Measurements from ENCODE around the gene MEGF11. TPM values are rescaled to one million over a fixed set of nuclear protein-coding genes. Genes with fewer than 3 reads are reported as not detected.

The MEGF11 gene
- total RNA-seq, 4 donors from 2014 or later = not detected

DNA sequence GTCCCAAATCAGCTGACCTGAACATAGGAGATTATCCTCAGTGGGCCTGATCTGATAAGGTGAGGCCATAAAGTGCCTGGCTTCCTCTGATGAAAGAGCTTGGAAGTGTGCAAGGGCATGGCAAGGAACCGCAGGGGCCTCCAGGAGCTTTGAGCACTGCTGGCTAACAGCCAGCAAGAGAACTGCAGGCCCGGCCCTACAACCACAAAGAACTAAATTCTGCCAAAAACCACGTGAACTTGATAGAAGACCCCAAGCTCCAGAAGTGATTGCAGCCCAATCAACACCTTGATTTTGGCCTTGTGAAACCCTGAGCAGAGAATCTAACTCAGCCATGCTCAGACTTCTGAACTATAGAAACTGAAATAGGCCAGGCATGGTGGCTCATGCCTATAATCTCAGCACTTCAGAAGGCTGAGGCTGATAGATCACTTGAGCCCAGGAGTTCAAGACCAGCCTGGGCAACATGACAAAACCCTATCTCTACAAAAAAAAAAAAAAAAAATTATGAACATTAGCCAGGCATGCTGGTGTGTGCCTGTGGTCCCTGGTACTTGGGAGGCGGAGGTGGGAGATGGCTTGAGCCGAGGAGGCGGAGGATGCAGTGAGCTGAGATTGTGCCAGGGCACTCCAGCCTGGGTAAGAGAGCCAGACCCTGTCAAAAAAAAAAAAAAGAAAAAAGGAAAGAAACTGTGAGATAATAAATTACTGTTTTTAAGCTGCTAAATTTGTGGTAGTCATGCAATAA lies 32.2 kb upstream of the MEGF11 start:
- WGBS, 2 donors = 69 to 81% methylated on average over 6 of the region's 6 CpGs
- TF ChIP-seq CTCF (IDR thresholded peaks at IDR 0.05) = no peak
- Histone ChIP-seq H3K4me1 (peaks cover 0 to 32% (median 6%) of the 10 kb centered on the region in 3 donors), H3K9me3 (no peaks in the 10 kb centered on the region), H3K27me3 (peaks cover 0 to 3% (median 0%) of the 10 kb centered on the region in 4 donors), H3K27ac (no peak overlapping the region), H3K36me3 (no peaks in the 10 kb centered on the region), H3K4me3 (no peak overlapping the region)
- intact Hi-C loops (cut with DNase I) = no loop called here
- no peak for DNase-seq

- H3K27me3 ChIP-seq = peaks cover 0 to 4% (median 0%) of the 10 kb centered on the region in 4 donors
- intact Hi-C loops (cut with DNase I) = no loop called here
- no peak overlapping the region for H3K27ac ChIP-seq
- H3K4me3 ChIP-seq = no peak overlapping the region
- no peak for DNase-seq
- no peaks in the 10 kb centered on the region for H3K36me3 ChIP-seq
- no peaks in the 10 kb centered on the region for H3K9me3 ChIP-seq
- H3K4me1 ChIP-seq = peaks cover 0 to 18% (median 5%) of the 10 kb centered on the region in 3 donors
- no peak for TF ChIP-seq POLR2A (IDR thresholded peaks at IDR 0.05)
- no peak for TF ChIP-seq CTCF (IDR thresholded peaks at IDR 0.05)
- WGBS, 2 donors = 83 to 91% methylated on average over 3 of the region's 3 CpGs
Observed at GRCh38 chr15:66284271-66284670, 30.7 kb upstream of the MEGF11 start.

DNA sequence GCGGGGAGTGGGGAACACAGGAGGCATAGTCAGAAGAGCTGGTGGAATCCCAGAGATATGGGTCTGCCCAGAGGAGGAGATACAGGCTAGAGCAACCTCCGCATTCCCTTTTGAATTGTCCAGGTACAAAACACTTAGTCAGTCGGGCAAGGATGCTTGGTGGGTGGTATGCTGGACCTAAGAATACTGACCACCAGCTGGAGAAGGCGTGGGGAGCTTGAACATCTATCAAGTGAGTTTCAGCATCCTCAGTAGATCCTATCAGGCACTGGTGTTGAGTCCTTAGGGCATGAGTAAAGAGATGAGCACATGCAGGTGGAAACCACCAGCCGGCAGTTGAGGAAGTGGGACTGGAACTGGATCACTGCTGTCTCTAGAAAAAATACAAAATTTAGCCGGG lies 25.1 kb upstream of the MEGF11 start:
- no peak for DNase-seq
- intact Hi-C loops (cut with DNase I) = no loop called here

DNA sequence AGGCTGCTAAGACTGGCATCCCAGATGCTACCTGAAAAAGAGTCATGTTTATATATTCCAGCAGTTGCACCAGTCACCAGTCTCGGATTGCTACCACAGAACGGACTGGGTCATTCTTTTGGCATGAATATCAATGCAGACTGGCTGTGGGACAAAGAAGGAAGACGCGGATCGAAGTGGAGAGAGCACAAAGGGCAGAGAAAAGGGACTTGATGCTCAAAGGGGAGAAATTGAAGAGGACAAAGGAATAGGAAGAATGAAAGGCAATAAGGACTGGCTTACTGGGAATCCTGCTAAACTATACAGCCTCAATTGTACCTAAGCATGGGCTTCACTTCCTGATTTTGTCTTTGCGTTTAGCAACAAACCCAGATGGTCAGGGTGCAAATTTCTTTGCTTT lies 24.5 kb upstream of the MEGF11 start:
- H3K27me3 ChIP-seq = peaks cover 0 to 4% (median 0%) of the 10 kb centered on the region in 4 donors
- H3K9me3 ChIP-seq = no peaks in the 10 kb centered on the region
- WGBS, 2 donors = 79 to 82% methylated on average over 6 of the region's 6 CpGs
- intact Hi-C loops (cut with DNase I) = no loop called here
- no peak for DNase-seq
- H3K36me3 ChIP-seq = no peaks in the 10 kb centered on the region
- H3K4me1 ChIP-seq = no peaks in the 10 kb centered on the region
- H3K27ac ChIP-seq = no peak overlapping the region
- H3K4me3 ChIP-seq = no peak overlapping the region
- TF ChIP-seq CTCF (IDR thresholded peaks at IDR 0.05) (no peak), POLR2A (IDR thresholded peaks at IDR 0.05) (no peak)

More for the DNA sequence above, 25.1 kb upstream of the MEGF11 start:
- H3K27ac ChIP-seq = no peak overlapping the region
- no peaks in the 10 kb centered on the region for H3K4me1 ChIP-seq
- H3K4me3 ChIP-seq = no peak overlapping the region
- WGBS, 2 donors = 83 to 84% methylated on average over 6 of the region's 6 CpGs
- H3K27me3 ChIP-seq = peaks cover 0 to 4% (median 0%) of the 10 kb centered on the region in 4 donors
- TF ChIP-seq CTCF (IDR thresholded peaks at IDR 0.05) (no peak), POLR2A (IDR thresholded peaks at IDR 0.05) (no peak)
- H3K36me3 ChIP-seq = no peaks in the 10 kb centered on the region
- H3K9me3 ChIP-seq = no peaks in the 10 kb centered on the region

DNA sequence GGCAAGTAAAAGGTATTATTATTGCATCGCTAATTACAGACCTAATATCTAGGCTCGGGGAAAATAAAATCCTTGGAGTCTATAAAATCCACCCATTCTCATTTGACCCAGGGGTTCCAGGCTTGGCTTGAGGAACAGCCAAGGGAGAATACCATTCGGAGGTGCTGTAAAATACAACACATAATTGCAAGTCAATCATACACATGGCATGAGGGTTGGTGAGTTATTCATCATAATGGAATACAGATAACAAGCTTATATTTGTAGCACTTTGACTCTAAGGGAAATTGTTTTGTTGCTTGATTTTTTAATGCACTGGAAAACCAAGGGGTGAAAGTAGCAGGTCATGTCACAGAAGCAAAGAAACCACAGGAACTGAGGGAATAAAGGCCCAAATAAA lies 23.0 kb upstream of the MEGF11 start:
- TF ChIP-seq CTCF (IDR thresholded peaks at IDR 0.05) = no peak
- TF ChIP-seq POLR2A (IDR thresholded peaks at IDR 0.05) = no peak
- no peak overlapping the region for H3K27ac ChIP-seq
- intact Hi-C loops (cut with DNase I) = no loop called here
- H3K4me1 ChIP-seq = no peaks in the 10 kb centered on the region
- peaks cover 0 to 4% (median 0%) of the 10 kb centered on the region in 4 donors for H3K27me3 ChIP-seq
- H3K4me3 ChIP-seq = no peak overlapping the region
- no peaks in the 10 kb centered on the region for H3K36me3 ChIP-seq
- H3K9me3 ChIP-seq = no peaks in the 10 kb centered on the region
- DNase-seq = no peak
- WGBS, 2 donors = 76 to 84% methylated on average over 3 of the region's 3 CpGs
